H1 (cell line): Measurements from ENCODE around the gene ZNF511. TPM values are rescaled to one million over a fixed set of nuclear protein-coding genes. Genes with fewer than 3 reads are reported as not detected.

Experiments used
- CTCF ChIA-PET: fragments of 300-600 bp; sonication (Branson Sonifier 250); formaldehyde crosslinking; loops from one replicate; lab custom pipeline; 2021; ENCODE audit not compliant: partially characterized antibody; lab: Charles Lee
- POLR2A ChIA-PET: fragments of 300-600 bp; sonication (Branson Sonifier 250); formaldehyde crosslinking; loops from one replicate; lab custom pipeline; 2021; ENCODE audit warnings: inconsistent platforms; ENCODE audit not compliant: partially characterized antibody; lab: Charles Lee
- DNase-seq, 2 experiments: peaks; one replicate each; pipeline versions ENCODE4 v3.0.0 to v3.0.0-alpha.2; 2010 to 2022; ENCODE audit warnings: low spot score in 2 of 2, low read depth in 1 of 2, mixed read lengths in 1 of 2
- FAIRE-seq: peaks from 2 replicates; lab custom pipeline; 2011; peaks lifted over from hg19 to GRCh38; lab: Jason Lieb, UNC
- H2AFZ ChIP-seq: 2 replicates; pipeline ENCODE4 v1.8.1; 2012; ENCODE audit warnings: low read length, inconsistent platforms
- H2AK5ac ChIP-seq: 2 replicates; pipeline ENCODE4 v1.6.1; 2013; ENCODE audit warnings: low read depth, low read length
- H2BK120ac ChIP-seq: replicated peaks from 2 replicates; pipeline ENCODE3; 2013; ENCODE audit warnings: low read depth, low read length, inconsistent platforms
- H2BK12ac ChIP-seq: 2 replicates; pipeline ENCODE4 v1.6.1; 2013; ENCODE audit warnings: low read depth, low read length
- H2BK15ac ChIP-seq: 2 replicates; pipeline ENCODE4 v1.6.1; 2013; ENCODE audit warnings: low read length
- H2BK20ac ChIP-seq: 2 replicates; pipeline ENCODE4 v1.6.1; 2013; ENCODE audit warnings: low read length
- H2BK5ac ChIP-seq: 2 replicates; pipeline ENCODE4 v1.6.1; 2013; ENCODE audit warnings: low read depth, low read length
- H3K14ac ChIP-seq: 2 replicates; pipeline ENCODE4 v1.6.1; 2013; ENCODE audit warnings: inconsistent platforms; ENCODE audit not compliant: insufficient read length
- H3K18ac ChIP-seq: 2 replicates; pipeline ENCODE4 v1.6.1; 2013; ENCODE audit warnings: low read length; ENCODE audit errors: extremely low read depth
- H3K23ac ChIP-seq: 2 replicates; pipeline ENCODE4 v1.6.1; 2013; ENCODE audit warnings: inconsistent platforms; ENCODE audit not compliant: insufficient read length
- H3K23me2 ChIP-seq: 2 replicates; pipeline ENCODE4 v1.6.1; 2013; ENCODE audit warnings: low read depth, low read length
- H3K27ac ChIP-seq: 2 replicates; pipeline ENCODE4 v1.6.1; 2011; ENCODE audit warnings: low read depth, low read length, inconsistent platforms
- H3K27me3 ChIP-seq, 4 experiments: replicated peaks in 1 of 4; 1 replicate in 1 of 4; 2 replicates in 3 of 4; pipeline versions ENCODE4 v1.6.1 to v1.8.1; 2011 to 2013; ENCODE audit warnings: low read length in 3 of 4, mild to moderate bottlenecking in 3 of 4, inconsistent platforms in 2 of 4, mixed read lengths in 2 of 4, moderate library complexity in 1 of 4; ENCODE audit not compliant: control insufficient read depth in 3 of 4, insufficient read depth in 3 of 4; ENCODE audit errors: extremely low read depth in 1 of 4
- H3K36me3 ChIP-seq, 4 experiments: 2 replicates each; pipeline versions ENCODE4 v1.6.1 to v1.8.1; 2011 to 2013; ENCODE audit warnings: mild to moderate bottlenecking in 4 of 4, low read length in 3 of 4, moderate library complexity in 2 of 4, control low read depth in 1 of 4, inconsistent platforms in 1 of 4; ENCODE audit not compliant: insufficient read depth in 4 of 4, control insufficient read depth in 2 of 4
- H3K4ac ChIP-seq: replicated peaks from 2 replicates; pipeline ENCODE3; 2013; ENCODE audit warnings: low read length, low read depth, mixed read lengths, inconsistent platforms; ENCODE audit not compliant: insufficient read length
- H3K4me1 ChIP-seq, 4 experiments: replicated peaks in 1 of 4; 1 replicate in 1 of 4; 2 replicates in 3 of 4; pipeline versions ENCODE4 v1.6.1 to v1.8.1; 2011 to 2013; ENCODE audit warnings: low read length in 3 of 4, inconsistent platforms in 2 of 4, mixed read lengths in 1 of 4; ENCODE audit not compliant: insufficient read depth in 4 of 4, control insufficient read depth in 3 of 4
- H3K4me2 ChIP-seq, 2 experiments: 2 replicates each; pipeline versions ENCODE4 v1.6.1 to v1.8.1; 2011 to 2013; ENCODE audit warnings: low read depth in 2 of 2, low read length in 2 of 2, control low read depth in 1 of 2, inconsistent platforms in 1 of 2, mild to moderate bottlenecking in 1 of 2; ENCODE audit not compliant: insufficient read depth in 1 of 2
- H3K4me3 ChIP-seq, 4 experiments: fragments of 200-600, 300-600 bp in 1 of 4; sonication (generic), shearing (Covaris generic), sonication (Bioruptor Twin) in 1 of 4; 2 replicates each; pipeline versions ENCODE4 v1.5.1 to v1.8.1; 2011 to 2016; ENCODE audit warnings: low read length in 4 of 4, low read depth in 3 of 4, control low read depth in 2 of 4, inconsistent platforms in 2 of 4, mild to moderate bottlenecking in 2 of 4, mixed read lengths in 1 of 4, moderate library complexity in 1 of 4; ENCODE audit not compliant: insufficient read depth in 2 of 4; ENCODE audit errors: extremely low read depth in 1 of 4
- H3K56ac ChIP-seq: replicated peaks from 2 replicates; pipeline ENCODE3; 2013; ENCODE audit warnings: low read depth, mild to moderate bottlenecking, mixed read lengths, low read length, inconsistent platforms; ENCODE audit not compliant: insufficient read length
- H3K79me1 ChIP-seq: 2 replicates; pipeline ENCODE4 v1.6.1; 2013; ENCODE audit warnings: low read depth, low read length, control low read depth
- H3K79me2 ChIP-seq, 2 experiments: 2 replicates each; pipeline versions ENCODE4 v1.6.1 to v1.8.1; 2012 to 2013; ENCODE audit warnings: low read length in 2 of 2, mild to moderate bottlenecking in 2 of 2, inconsistent platforms in 1 of 2; ENCODE audit not compliant: insufficient read depth in 2 of 2, control insufficient read depth in 1 of 2
- H3K9ac ChIP-seq, 4 experiments: replicated peaks in 1 of 4; 1 replicate in 1 of 4; 2 replicates in 3 of 4; pipeline versions ENCODE4 v1.6.1 to v1.8.1; 2011 to 2013; ENCODE audit warnings: low read depth in 3 of 4, low read length in 3 of 4, control low read depth in 2 of 4, mild to moderate bottlenecking in 2 of 4, moderate library complexity in 2 of 4, inconsistent platforms in 1 of 4; ENCODE audit errors: extremely low read depth in 1 of 4
- H3K9me3 ChIP-seq, 2 experiments: 2 replicates each; pipeline versions ENCODE4 v1.6.1 to v1.8.1; 2012 to 2013; ENCODE audit warnings: mild to moderate bottlenecking in 2 of 2, moderate library complexity in 2 of 2, control low read depth in 1 of 2, inconsistent platforms in 1 of 2, low read depth in 1 of 2, low read length in 1 of 2, mixed read lengths in 1 of 2; ENCODE audit not compliant: insufficient read depth in 2 of 2
- H4K20me1 ChIP-seq, 2 experiments: replicated peaks in 1 of 2; 2 replicates each; pipeline versions ENCODE3 to v1.8.1; 2011 to 2013; ENCODE audit warnings: inconsistent platforms in 2 of 2, low read length in 2 of 2, mild to moderate bottlenecking in 1 of 2; ENCODE audit not compliant: insufficient read depth in 2 of 2, control insufficient read depth in 1 of 2
- H4K5ac ChIP-seq: 2 replicates; pipeline ENCODE4 v1.6.1; 2013; ENCODE audit warnings: low read length, low read depth, mixed read lengths, inconsistent platforms; ENCODE audit not compliant: insufficient read length
- H4K8ac ChIP-seq: 2 replicates; pipeline ENCODE4 v1.8.0; 2013; ENCODE audit warnings: mild to moderate bottlenecking, moderate library complexity, low read length, inconsistent platforms; ENCODE audit not compliant: insufficient read depth; ENCODE audit errors: extremely low read depth
- H4K91ac ChIP-seq: replicated peaks from 2 replicates; pipeline ENCODE3; 2013; ENCODE audit warnings: low read length, mixed read lengths, inconsistent platforms; ENCODE audit not compliant: insufficient read length
- ATF2 ChIP-seq: IDR thresholded peaks from 2 replicates; pipeline ENCODE4 v1.6.1; 2012; ENCODE audit warnings: low read length, inconsistent platforms
- BCL11A ChIP-seq, 2 experiments: IDR thresholded peaks; one replicate each; pipeline ENCODE4 v1.6.1; 2011; ENCODE audit warnings: low read depth in 2 of 2, low read length in 2 of 2, mild to moderate bottlenecking in 2 of 2
- CEBPB ChIP-seq: IDR thresholded peaks from 2 replicates; pipeline ENCODE4 v1.6.1; 2012; ENCODE audit warnings: low read depth, low read length
- KDM5A ChIP-seq: fragments of 200-600 bp; IDR thresholded peaks from 2 replicates; pipeline ENCODE4 v1.7.1; 2012; ENCODE audit warnings: mild to moderate bottlenecking, low read length, inconsistent platforms, mixed read lengths
- NANOG ChIP-seq: IDR thresholded peaks from 2 replicates; pipeline ENCODE4 v1.6.1; 2011; ENCODE audit warnings: low read length, low read depth, mild to moderate bottlenecking, inconsistent platforms; ENCODE audit not compliant: insufficient read depth, poor library complexity, severe bottlenecking
- PHF8 ChIP-seq: fragments of 200-600 bp; sonication (generic); conservative IDR thresholded peaks from 2 replicates; pipeline ENCODE4 v1.7.1; 2012; ENCODE audit warnings: low read depth, mild to moderate bottlenecking, inconsistent platforms, low read length, moderate library complexity
- POLR2A ChIP-seq, 2 experiments: IDR thresholded peaks; 1 replicate in 1 of 2; 2 replicates in 1 of 2; pipeline ENCODE4 v1.6.1; 2011; ENCODE audit warnings: low read depth in 2 of 2, low read length in 2 of 2, mild to moderate bottlenecking in 2 of 2; ENCODE audit errors: control extremely low read depth in 1 of 2
- RNF2 ChIP-seq: fragments of 200-900, 300-1000 bp; sonication (generic); IDR thresholded peaks from 2 replicates; pipeline ENCODE4 v1.7.1; 2016; ENCODE audit warnings: borderline replicate concordance, low read depth, mild to moderate bottlenecking, antibody characterized with exemption, low read length; ENCODE audit not compliant: poor library complexity, severe bottlenecking; ENCODE audit errors: missing control alignments
- SUZ12 ChIP-seq: fragments of 200-600 bp; sonication (generic); IDR thresholded peaks from 2 replicates; pipeline ENCODE4 v1.6.1; 2012; ENCODE audit warnings: mild to moderate bottlenecking, inconsistent platforms, low read length, moderate library complexity, mixed read lengths
- USF2 ChIP-seq: IDR thresholded peaks from 2 replicates; pipeline ENCODE4 v1.6.1; 2011; ENCODE audit warnings: low read length, improper control_type of control experiment
- WGBS, 2 experiments: shearing (Covaris generic) in 1 of 2; methylation state at CpG; one replicate each; pipeline versions ENCODE4 v1.1.6 to v1.1.7; 2013 to 2015; ENCODE audit warnings: low lambda C conversion rate in 2 of 2, mixed read lengths in 2 of 2, inconsistent platforms in 1 of 2, low coverage in 1 of 2, missing lambda C conversion rate in 1 of 2; ENCODE audit not compliant: insufficient replicate concordance in 2 of 2, insufficient coverage in 1 of 2, insufficient read length in 1 of 2; ENCODE audit errors: extremely low coverage in 1 of 2, missing lambda C conversion rate in 1 of 2; 5-methylcytosine and 5-hydroxymethylcytosine counted together
- polyA plus RNA-seq, 7 experiments: library from polyadenylated mRNA; depleted of rRNA in 3 of 7; stranded (reverse) in 5 of 7; unstranded in 2 of 7; fragments of >200 nt in 5 of 7; fragments of 200-250 nt in 2 of 7; gene quantifications; 1 replicate in 5 of 7; 2 replicates in 1 of 7; 4 replicates in 1 of 7; pipeline versions ENCODE4 v1.2.1 to v1.2.3, GENCODE V29; 2011 to 2013; ENCODE audit warnings: missing spikeins in 2 of 7, mixed read lengths in 2 of 7
- total RNA-seq: library from RNA; stranded (reverse); fragmentation: NEBNext Ultra II Directional; extraction: Animal tissue kit (Norgen Biotek cat#: 25700); gene quantifications from 2 replicates; pipeline ENCODE4 v1.2.1, GENCODE V29; 2021

ZNF511 gene
- total and polyA plus RNA-seq, 2 of the 8 experiments (the other 6 are each of a cell fraction or from before 2014, with no cell fraction given), result 55.4 to 71.7 TPM

GRCh38 chr10:133272964-133273420, 35.7 kb upstream of the ZNF511 start:
- H2BK120ac ChIP-seq, result no peak overlapping the region
- CTCF ChIA-PET, result interaction anchor here (1.2 to 1.6 kb wide), 3 partner anchors 35 to 130 kb away, joined by 3 read pairs; no protein-coding TSS in a partner anchor
- POLR2A ChIA-PET, result interaction anchor here (2.3 kb wide), 1 partner anchor 9 kb away, joined by 6 read pairs; no protein-coding TSS in a partner anchor
- TF ChIP-seq POLR2A (IDR thresholded peaks at IDR 0.05; ENCODE audit: control extremely low read depth in 1 of 2, low read depth in 2 of 2, low read length in 2 of 2), result no peak
- TF ChIP-seq PHF8, result no peak
- TF ChIP-seq NANOG, result no peak
- TF ChIP-seq USF2, result no peak
- TF ChIP-seq CEBPB, result no peak
- TF ChIP-seq KDM5A, result no peak
- no peak for TF ChIP-seq SUZ12
- TF ChIP-seq BCL11A (IDR thresholded peaks at IDR 0.05; ENCODE audit: low read depth in 2 of 2, low read length in 2 of 2), result no peak
- no peak for TF ChIP-seq ATF2
- no peak for TF ChIP-seq RNF2

More at GRCh38 chr10:133272964-133273420, 35.7 kb upstream of the ZNF511 start:
- 94% methylated on average over 21 of the region's 25 CpGs; no CpG with 5 or more reads in 1 of the 2 experiments for WGBS, 2 experiments
- Histone ChIP-seq H4K91ac (no peak overlapping the region), H3K27ac (no peak overlapping the region), H3K4me3 (no peak overlapping the region), H3K23me2 (peaks cover 5% of the 10 kb centered on the region; the same call in 1 of the 2 replicates), H2BK15ac (no peak overlapping the region), H3K36me3 (no peaks in the 10 kb centered on the region), H4K20me1 (peaks cover 0 to 5% of the 10 kb centered on the region in 2 experiments), H2AFZ (no peak overlapping the region), H3K4ac (no peak overlapping the region), H2BK12ac (no peak overlapping the region), H3K18ac (no peak overlapping the region), H3K27me3 (peaks cover 0 to 7% (median 4%) of the 10 kb centered on the region in 4 experiments; a peak in 6 of 7 replicates), H3K23ac (no peak overlapping the region), H3K9me3 (no peaks in the 10 kb centered on the region), H3K9ac (no peak overlapping the region), H2BK20ac (no peak overlapping the region), H3K4me1 (peaks cover 0 to 15% (median 7%) of the 10 kb centered on the region in 4 experiments; a peak in 5 of 7 replicates), H4K5ac (no peak overlapping the region), H3K56ac (no peak overlapping the region), H3K4me2 (no peak overlapping the region), H3K14ac (no peak overlapping the region), H4K8ac (no peak overlapping the region), H2AK5ac (no peak overlapping the region), H3K79me1 (no peaks in the 10 kb centered on the region), H2BK5ac (no peak overlapping the region), H3K79me2 (no peaks in the 10 kb centered on the region)
- DNase-seq, result no peak
- FAIRE-seq, result no peak
